Panc1 (cell line): ENCODE data around the gene AGPAT3. TPM values are rescaled to one million over a fixed set of nuclear protein-coding genes. Genes with fewer than 3 reads are reported as not detected.

Experiments used
- ATAC-seq: fragments of 200-7000 bp; cut with Tn5 transposase; 2 replicates; pipeline ENCODE4 v1.9.1; 2020; ENCODE audit warnings: mild to moderate bottlenecking, moderate library complexity
- BruUV-seq: library from RNA; stranded (reverse); fragments of 400-500 nt; replicated peaks from 2 replicates; lab custom pipeline; 2021; lab: Mats Ljungman, UMichigan
- CTCF ChIA-PET: fragments of 300-600 bp; sonication (Branson Sonifier 250); formaldehyde crosslinking; loops from one replicate; lab custom pipeline; 2022; ENCODE audit warnings: antibody characterized with exemption; lab: Charles Lee
- POLR2A ChIA-PET: fragments of 300-600 bp; sonication (Branson Sonifier 250); formaldehyde crosslinking; loops from one replicate; lab custom pipeline; 2022; ENCODE audit warnings: antibody characterized with exemption; lab: Charles Lee
- DNase-seq: peaks from one replicate; pipeline ENCODE4 v3.0.0-alpha.2; 2010; ENCODE audit warnings: low read depth, low spot score
- H3K27ac ChIP-seq: 2 replicates; pipeline ENCODE4 v1.5.1; 2011; ENCODE audit warnings: mild to moderate bottlenecking, low read length, inconsistent platforms
- H3K27me3 ChIP-seq: fragments of 200-500 bp; sonication (Bioruptor generic); 2 replicates; pipeline ENCODE4 v1.6.0; 2014; ENCODE audit warnings: low read length, inconsistent platforms; ENCODE audit not compliant: control insufficient read depth, insufficient read depth
- H3K36me3 ChIP-seq: fragments of 200-500 bp; sonication (Bioruptor generic); 2 replicates; pipeline ENCODE4 v1.5.1; 2014; ENCODE audit warnings: inconsistent platforms, mild to moderate bottlenecking, low read length, moderate library complexity; ENCODE audit not compliant: control insufficient read depth, insufficient read depth
- H3K4me1 ChIP-seq: 2 replicates; pipeline ENCODE4 v1.5.1; 2011; ENCODE audit warnings: inconsistent platforms, mild to moderate bottlenecking, low read length, moderate library complexity; ENCODE audit not compliant: control insufficient read depth, insufficient read depth
- H3K4me3 ChIP-seq, 2 experiments: 2 replicates each; pipeline ENCODE4 v1.5.1; 2011 to 2012; ENCODE audit warnings: low read depth in 2 of 2, low read length in 2 of 2, mild to moderate bottlenecking in 2 of 2, inconsistent platforms in 1 of 2, moderate library complexity in 1 of 2
- H3K9me3 ChIP-seq: fragments of 200-500 bp; sonication (Bioruptor generic); 2 replicates; pipeline ENCODE4 v1.5.1; 2014; ENCODE audit warnings: low read depth, mild to moderate bottlenecking, inconsistent platforms, low read length, moderate library complexity; ENCODE audit not compliant: control insufficient read depth, insufficient read depth
- CTCF ChIP-seq: fragments of 450-650 bp; IDR thresholded peaks from 2 replicates; pipeline ENCODE4 v1.5.1; 2017; ENCODE audit warnings: mild to moderate bottlenecking
- POLR2AphosphoS5 ChIP-seq: IDR thresholded peaks from 2 replicates; pipeline ENCODE4 v1.6.1; 2012; ENCODE audit warnings: mild to moderate bottlenecking, low read depth, low read length, moderate library complexity
- REST ChIP-seq, 2 experiments: IDR thresholded peaks; 2 replicates each; pipeline ENCODE4 v1.6.1; 2011 to 2012; ENCODE audit warnings: low read depth in 2 of 2, control low read depth in 1 of 2, low read length in 1 of 2, mild to moderate bottlenecking in 1 of 2, moderate library complexity in 1 of 2; ENCODE audit not compliant: insufficient read depth in 1 of 2
- SIN3A ChIP-seq: IDR thresholded peaks from 2 replicates; pipeline ENCODE4 v1.6.1; 2012; ENCODE audit warnings: low read depth, mild to moderate bottlenecking, low read length, moderate library complexity, borderline replicate concordance; ENCODE audit not compliant: insufficient read depth
- TCF7L2 ChIP-seq: IDR thresholded peaks from 2 replicates; pipeline ENCODE4 v1.6.1; 2011; ENCODE audit warnings: mild to moderate bottlenecking, low read depth, low read length, inconsistent platforms
- in situ Hi-C: cut with HindIII; loops from 2 replicates; pipeline ENCODE4 v1.10.0; 2016; ENCODE audit warnings: low sequenced_read_pairs, low pct_unique_long_range_greater_than_20kb
- intact Hi-C: fragments of 100-400 bp; cut with micrococcal nuclease; formaldehyde crosslinking; loops from one replicate; pipeline ENCODE4 v1.10.0; 2022; ENCODE audit not compliant: unreplicated experiment
- total RNA-seq: library from RNA; stranded (reverse); gene quantifications from one replicate; pipeline ENCODE4 v1.2.1, GENCODE V29; 2021; ENCODE audit not compliant: unreplicated experiment

The AGPAT3 gene
- total RNA-seq, 1 experiment from 2014 or later = 40.1 TPM

- H3K27ac ChIP-seq = no peak overlapping the region
- no peak for DNase-seq
- no TSS peak for BruUV-seq
- in situ Hi-C loops (no loop called here), intact Hi-C loops (no loop called here)
- H3K4me3 ChIP-seq = no peak overlapping the region
- ChIA-PET CTCF (no interaction called here), POLR2A (no interaction called here)
- no peak for TF ChIP-seq REST (IDR thresholded peaks at IDR 0.05; ENCODE audit: insufficient read depth in 1 of 2, low read depth in 2 of 2, low read length in 1 of 2)
- TF ChIP-seq CTCF = no peak
- TF ChIP-seq TCF7L2 = no peak
- TF ChIP-seq SIN3A = no peak
- no peak for TF ChIP-seq POLR2AphosphoS5
- no peaks in the 10 kb centered on the region for H3K36me3 ChIP-seq
- H3K4me1 ChIP-seq = no peaks in the 10 kb centered on the region
- no peak for ATAC-seq
- no peaks in the 10 kb centered on the region for H3K9me3 ChIP-seq
- H3K27me3 ChIP-seq = no peaks in the 10 kb centered on the region
These were observed 108.0 kb downstream of the AGPAT3 start for GRCh38 chr21:43972850-43973633.

- TF ChIP-seq SIN3A (no peak), REST (IDR thresholded peaks at IDR 0.05; ENCODE audit: insufficient read depth in 1 of 2, low read depth in 2 of 2, low read length in 1 of 2) (no peak), POLR2AphosphoS5 (no peak), TCF7L2 (no peak), CTCF (no peak)
- intact Hi-C loops (no loop called here), in situ Hi-C loops (no loop called here)
- Histone ChIP-seq H3K4me1 (no peaks in the 10 kb centered on the region), H3K4me3 (no peak overlapping the region), H3K27me3 (no peaks in the 10 kb centered on the region), H3K9me3 (no peaks in the 10 kb centered on the region), H3K27ac (no peak overlapping the region), H3K36me3 (no peaks in the 10 kb centered on the region)
- ATAC-seq (no peak), DNase-seq (no peak)
- CTCF ChIA-PET = no interaction called here
- POLR2A ChIA-PET = no interaction called here
- no TSS peak for BruUV-seq
These were observed 108.6 kb downstream of the AGPAT3 start for GRCh38 chr21:43973634-43973955.
